HG02610 (cell line): ENCODE measurements around the gene ASIC1.

Experiments
- ATAC-seq: cut with Tn5 transposase; IDR thresholded peaks from one replicate; pipeline ENCODE4 v1.9.1; 2021; ENCODE audit warnings: mild to moderate bottlenecking, moderate library complexity; ENCODE audit not compliant: unreplicated experiment

The ASIC1 gene

DNA sequence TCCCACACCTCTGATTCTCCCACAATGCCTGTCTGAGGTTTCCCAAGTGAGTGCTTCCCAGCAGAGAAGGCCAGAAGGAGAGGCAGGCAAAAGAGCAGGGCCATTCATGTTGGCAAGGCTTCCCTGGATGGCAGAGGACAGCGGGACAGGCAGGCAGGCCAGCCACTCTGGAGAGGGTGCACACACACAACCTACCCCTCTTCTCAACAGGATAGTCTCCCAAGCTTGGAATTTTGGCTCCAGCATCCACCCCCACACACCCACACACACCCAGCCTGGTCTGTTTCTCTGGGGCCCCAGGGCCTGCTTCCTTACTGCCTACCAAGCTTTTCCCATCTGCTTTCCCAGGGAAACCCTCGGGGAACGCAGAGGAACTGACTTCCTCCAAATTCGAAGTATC, 16.7 kb upstream of the ASIC1 start:
- ATAC-seq = no peak

DNA sequence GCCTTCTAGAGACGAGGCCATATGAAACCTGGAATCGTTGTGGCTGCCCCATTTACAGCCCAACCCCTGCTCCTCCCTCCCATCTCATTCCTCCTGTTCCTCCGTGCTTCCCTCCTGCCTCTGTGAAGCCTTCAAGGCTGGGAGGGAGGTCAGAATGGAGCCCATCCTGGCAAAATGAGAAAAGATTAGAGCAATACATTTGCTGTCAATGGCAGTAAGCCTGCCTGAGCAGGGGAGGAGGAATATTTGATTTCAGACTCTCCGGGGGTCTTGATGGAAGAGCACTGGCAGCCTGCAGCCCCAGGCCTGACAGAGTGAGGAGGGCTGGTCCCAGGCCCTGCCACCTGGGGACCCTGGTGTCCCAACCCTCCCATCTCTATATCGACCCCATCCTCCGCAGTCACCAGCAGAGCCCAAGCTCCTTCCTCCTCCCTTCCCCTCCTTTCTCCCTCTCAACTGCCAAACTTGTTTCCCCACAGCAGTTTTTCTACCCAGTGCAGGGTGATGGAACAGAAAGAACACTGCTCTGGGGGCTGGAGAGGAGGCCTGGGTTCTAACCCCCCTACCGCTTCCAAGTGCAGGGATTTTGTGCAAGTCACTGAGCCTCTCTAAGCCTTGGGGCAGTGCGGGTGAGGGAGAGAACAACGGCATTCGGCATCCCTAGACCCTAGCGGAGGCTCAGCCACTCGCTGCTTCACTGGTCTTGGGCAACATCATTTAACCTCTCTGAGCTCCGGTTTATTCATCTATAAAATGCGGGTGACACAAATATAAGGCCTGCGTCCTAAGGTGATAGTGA, 16.1 kb upstream of the ASIC1 start:
- no peak for ATAC-seq

DNA sequence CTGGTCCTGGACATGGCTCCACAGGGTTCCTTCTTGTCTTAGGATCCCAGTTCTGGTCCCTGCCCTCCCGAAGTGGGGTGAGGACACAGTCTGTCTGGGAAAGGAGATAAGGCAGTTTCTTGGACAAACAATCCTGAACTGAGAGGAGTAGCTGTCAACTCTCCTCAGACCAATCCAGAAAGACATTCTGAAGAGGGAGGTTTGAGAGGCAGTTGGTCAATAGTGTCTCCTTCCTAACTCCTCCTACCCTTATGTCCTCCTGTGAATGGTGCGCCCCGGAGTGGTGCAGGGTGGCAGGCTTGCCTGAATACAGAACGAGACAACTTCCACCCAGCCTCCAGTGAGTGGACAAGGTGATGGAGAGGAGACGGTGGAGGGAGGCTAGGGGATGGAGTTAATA, 15.4 kb upstream of the ASIC1 start:
- no peak for ATAC-seq

DNA sequence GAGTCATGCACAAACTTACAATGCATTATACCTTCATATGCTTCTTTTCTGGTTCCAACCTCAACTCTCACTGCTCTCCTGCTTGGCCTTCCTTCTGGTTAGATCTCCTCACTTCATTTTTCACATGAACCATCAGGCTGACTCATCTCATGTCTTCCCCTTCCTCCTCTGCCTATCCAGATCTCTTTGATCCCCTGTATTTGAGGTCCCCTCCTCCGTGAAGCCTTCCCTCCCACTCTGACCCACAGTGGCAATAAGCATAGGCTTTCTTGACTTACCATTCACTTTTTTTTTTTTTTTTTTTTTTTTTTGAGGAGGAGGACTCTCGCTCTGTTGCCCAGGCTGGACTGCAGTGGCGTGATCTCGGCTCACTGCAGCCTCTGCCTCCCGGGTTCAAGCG, 14.7 kb upstream of the ASIC1 start:
- no peak for ATAC-seq

DNA sequence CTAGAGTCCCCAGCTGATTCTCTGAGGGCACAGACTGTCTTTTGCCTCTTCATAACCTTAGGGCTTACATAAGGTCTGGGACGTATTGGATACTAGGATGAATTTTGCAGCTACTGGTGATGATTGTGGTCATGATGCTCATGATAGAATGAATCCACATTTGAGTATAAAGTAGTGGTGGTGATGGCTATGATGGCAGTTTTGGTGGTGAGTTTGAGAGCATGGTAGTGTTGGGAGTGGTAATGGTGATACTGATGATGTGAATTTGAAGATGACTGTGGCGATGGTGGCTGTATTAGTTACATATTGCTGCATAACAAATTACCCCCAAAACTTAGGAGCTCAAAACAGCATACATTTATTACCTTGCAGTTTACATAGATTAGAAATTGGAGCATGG, 14.1 kb upstream of the ASIC1 start:
- ATAC-seq = no peak

DNA sequence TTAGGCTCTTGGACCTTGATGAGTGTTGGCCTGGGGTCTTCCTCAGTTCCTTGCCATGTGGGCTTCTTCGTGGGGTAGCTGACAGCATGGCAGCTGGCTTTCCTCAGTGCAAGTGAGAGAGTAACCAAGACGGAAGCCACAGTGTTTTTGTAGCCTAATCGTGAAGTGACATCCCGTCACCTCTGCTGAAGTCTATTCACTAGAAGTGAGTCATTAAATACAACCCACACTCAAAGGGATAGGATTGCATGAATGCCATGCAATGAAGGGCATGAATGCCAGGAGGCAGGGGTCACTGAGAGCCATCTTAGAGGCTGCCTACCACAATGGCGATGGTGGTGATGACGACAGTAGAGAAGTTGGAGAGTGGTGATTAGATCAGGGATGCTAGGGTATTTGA, 13.5 kb upstream of the ASIC1 start:
- ATAC-seq = no peak

DNA sequence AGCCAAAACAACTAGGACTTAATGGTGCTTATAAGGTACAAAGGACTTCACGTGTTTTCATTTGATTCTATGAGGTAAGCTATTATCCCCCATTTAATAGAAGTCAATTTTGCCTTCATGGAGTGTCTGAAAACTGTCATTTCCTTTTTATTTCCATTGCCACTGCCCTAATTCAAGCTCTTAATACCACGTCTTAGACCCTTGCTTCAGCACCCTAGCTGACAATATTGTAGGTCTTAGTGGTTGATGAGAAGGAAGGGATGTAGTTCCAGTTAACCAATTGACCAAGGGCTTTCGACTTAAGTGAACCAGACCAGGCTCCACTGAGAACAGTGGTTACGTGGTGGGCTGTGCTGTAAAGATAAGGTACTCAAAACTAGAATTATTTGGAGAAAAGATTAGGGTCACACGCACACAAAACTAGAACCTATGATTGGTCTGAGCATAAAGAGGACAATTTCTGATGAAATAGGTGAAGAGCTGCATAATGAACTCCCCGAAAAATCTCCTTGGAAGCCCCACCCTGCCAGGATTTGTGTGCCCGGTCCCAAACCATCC, 9.6 kb upstream of the ASIC1 start:
- ATAC-seq = no peak

DNA sequence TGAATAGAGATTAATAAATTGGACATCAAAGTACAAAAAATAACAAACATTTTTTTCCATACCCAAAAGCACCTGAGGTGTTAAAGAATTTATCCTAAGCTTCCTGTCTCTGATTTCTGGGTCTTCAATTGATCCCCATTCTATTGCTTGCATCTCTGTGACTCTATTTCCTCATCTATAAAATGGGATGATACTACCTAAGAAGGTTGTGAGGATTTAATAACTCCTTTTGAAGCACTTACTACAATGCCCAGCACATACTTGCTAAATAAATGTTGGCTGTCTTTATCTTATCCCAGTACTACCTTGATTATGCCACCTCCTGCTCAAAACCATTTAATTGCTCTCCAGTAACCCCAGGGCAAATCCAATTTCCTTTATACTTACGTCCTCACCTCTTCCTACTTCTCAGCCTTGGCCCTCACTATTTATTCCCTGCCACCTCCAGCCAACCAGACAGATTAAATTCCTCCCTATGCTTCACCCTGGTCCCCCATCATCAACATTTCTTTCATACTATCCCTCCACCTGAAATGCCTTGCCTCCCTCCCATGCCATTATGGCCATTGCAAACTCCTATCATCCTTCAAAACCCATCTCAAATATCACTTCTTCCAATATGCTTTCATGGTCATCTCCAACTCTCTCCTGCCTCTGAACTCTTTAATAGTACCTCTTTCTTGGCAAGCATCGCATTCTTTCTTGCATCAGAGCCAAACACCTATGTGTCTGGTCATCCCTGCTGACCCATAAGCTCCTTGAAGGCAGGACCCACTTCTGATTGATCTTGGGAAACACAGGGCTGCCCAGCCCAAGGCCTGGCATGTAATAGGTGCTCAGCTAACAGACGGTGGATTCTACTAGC, 7.9 kb upstream of the ASIC1 start:
- ATAC-seq = no peak

DNA sequence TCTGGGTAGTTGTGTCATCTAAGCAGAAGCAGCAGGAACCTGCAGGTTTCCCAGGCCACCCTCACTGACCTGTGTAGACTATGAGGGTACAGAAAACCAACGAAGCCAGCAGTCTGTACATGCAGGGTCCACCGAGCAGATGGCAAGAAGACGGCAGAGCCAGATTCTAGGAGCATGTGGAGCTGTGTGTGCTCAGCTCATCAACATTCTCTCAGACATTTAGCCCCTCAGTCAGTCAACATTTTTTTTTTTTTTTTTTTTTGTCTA, 7.3 kb upstream of the ASIC1 start:
- no peak for ATAC-seq

DNA sequence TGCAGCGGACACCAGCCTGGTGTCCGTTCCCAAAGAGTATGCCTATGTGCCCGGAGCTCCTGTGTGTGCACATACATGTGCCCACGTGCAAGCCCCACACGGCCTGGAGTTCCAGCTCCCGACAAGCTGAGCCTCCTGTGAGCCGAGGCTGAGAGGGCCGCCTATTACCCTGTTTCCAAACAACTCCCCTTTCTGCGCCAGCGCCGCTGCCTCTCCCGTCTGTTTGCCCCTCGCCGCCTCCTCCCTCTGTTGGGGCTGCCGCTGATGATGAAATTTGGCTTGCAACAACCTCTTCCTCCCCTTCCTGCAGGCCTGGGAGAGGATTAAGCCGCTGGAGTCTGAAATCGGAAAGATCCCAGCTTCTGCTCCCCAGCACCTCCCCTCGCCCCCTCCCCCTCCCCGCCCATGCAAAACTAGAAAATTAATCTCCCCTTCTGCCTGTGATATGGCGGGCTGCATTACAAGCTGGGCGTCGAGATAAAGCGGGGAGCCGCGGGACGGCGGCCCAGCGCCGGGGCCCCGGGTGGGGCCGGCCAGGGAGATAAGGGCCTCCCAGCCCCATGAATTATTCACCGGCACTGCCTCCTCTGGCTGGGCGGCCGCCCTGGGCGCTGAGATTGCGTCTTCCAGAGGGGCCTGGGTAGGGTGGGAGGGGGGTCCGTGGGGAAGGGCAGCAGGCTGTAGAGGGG, 6.8 kb upstream of the ASIC1 start:
- ATAC-seq = no peak

DNA sequence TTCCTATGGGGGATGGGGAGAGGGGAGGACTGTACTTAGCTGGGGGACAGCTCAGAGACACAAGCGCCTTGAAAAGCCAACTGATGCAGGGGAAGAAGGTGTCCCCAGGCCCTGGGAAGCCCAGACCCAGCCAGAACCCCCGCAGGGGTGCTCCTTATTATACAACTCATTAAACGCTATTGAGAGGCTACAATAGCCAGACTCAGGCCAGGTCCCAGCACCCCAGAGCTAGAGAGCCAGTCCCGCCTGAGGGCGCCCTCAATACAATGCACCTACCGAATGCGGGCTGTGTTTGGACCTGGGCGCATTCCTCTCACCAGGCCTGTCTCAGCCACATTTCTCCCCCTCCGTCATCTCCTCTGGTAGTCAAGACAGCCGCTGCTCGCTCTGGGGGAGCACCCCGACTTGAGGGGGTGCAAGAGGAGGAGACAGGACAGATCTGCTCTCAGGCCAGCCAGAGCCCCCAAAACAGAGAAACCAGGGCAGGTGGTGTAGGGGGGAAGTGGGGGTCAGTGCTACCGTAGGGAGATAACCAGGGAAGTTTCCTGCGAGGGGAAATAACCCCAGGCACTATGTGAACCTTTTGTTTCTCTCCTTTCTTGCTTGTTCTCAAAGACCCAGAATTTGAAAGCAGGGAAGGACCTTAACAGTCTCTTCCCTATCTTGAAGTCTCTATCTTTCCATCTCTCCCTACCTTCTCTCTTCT, 6.1 kb upstream of the ASIC1 start:
- ATAC-seq = no peak

DNA sequence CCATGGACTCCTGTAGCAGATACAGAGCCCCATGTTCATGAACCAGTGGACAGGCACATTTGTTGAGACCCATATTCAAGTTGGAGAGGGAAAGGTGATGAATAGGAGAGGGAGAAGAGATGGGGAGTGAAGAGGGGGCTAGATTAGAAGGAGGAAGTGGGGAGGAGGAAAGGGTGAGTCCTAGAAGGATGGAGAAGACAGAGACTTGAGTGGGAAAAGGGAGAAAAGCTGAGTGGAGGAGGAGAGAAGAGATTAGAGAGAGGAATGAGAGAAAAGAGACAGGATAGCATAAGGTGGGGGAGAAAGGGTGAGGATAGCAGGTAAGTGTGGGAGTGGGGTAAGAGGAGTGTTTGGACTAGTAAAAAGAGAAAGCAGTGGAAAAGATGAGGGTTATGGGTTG, 4.9 kb upstream of the ASIC1 start:
- no peak for ATAC-seq

DNA sequence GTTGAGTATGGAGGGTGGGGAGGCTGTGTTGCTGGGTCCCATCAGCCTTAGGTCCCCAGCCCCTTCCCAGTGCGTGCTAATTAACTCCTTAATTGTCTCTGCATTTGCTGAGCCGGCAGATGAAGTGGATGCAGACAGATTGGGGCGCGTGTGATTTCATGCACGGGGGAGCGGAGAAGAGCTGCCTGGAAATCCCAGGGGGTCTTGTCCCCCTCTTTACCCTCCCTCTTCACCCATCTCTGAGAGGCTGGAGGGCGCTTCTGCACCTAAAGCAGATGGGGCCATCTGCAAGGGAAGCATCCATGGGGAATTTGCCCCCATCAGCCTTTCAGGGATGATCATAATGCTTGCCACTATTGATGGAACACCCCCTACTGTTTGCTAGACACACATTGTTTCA, 4.4 kb upstream of the ASIC1 start:
- no peak for ATAC-seq

DNA sequence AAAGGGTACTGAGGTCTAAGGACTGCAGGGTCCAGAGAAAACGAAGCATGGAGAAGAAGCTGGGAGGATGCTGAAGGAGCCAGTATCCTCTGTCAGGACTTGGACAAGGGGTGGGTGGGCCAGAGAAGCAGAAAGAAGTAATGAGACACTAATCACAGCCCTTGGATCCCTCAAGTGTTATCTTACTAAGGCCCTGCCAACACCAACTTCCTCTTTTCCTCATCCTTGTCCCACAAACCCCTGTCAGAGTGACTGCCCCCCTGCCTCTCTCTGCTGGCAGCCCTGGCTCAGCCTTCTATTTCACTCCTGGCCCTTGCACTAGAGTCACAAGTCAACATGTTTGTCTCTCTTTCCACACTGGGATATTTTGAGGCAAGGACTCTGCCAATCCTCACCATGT, 3.8 kb upstream of the ASIC1 start:
- no peak for ATAC-seq

DNA sequence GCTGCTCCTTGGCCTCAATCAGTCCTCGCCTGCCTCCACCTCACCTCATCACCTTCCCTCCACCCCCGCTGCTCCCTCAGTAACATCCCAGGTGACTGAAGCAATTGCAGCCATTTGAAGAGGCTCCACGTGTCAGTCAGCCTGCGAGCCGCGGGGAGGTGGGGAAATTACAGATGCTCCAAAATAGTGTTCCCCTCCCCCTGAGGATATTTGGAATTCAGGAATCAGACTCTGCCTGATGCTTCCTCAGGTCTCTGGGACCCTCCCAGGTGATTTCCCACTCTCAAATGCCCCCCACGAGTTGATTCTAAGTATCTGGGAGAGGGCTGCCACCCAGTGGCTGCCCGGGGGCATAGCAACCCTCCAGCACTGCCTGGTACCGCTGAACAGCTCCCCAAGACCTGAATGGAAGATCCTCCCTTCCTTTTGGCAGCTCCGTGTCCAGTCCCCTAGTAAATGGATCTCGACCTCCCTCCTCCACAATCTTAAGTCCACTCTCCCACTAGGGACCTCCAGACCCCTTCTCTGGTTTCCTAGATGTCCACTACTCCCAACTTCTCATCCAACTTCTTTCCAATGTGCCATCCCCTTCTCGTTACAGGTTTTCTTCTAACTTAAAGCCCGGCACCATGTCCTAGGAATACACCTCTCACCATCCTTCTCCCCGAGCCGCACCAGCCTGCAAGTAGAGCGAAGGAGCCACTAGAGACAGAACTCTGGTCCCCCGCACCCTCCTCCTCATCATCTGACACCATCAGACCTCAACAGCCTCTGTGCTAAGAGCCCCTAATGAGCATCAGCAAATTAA, 1.4 kb upstream of the ASIC1 start:
- ATAC-seq = peak; percentile 41

DNA sequence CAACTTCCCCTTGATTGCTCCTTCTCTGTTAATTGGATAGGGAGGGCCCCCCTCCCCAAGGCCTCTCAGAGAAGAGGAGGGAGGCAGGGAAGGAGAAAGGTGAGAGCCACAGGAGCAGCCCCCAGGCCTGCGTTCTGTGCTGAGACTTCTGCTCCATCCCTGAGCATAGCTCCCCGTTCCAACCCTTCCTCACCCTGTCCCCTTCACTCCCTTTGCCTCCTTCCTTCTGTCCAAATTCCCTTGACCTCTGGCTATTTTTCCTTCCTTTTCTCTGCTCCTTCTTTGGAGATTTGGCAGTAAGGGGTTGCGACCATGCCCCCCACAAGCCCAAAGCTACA, 788 bp upstream of the ASIC1 start:
- no peak for ATAC-seq

DNA sequence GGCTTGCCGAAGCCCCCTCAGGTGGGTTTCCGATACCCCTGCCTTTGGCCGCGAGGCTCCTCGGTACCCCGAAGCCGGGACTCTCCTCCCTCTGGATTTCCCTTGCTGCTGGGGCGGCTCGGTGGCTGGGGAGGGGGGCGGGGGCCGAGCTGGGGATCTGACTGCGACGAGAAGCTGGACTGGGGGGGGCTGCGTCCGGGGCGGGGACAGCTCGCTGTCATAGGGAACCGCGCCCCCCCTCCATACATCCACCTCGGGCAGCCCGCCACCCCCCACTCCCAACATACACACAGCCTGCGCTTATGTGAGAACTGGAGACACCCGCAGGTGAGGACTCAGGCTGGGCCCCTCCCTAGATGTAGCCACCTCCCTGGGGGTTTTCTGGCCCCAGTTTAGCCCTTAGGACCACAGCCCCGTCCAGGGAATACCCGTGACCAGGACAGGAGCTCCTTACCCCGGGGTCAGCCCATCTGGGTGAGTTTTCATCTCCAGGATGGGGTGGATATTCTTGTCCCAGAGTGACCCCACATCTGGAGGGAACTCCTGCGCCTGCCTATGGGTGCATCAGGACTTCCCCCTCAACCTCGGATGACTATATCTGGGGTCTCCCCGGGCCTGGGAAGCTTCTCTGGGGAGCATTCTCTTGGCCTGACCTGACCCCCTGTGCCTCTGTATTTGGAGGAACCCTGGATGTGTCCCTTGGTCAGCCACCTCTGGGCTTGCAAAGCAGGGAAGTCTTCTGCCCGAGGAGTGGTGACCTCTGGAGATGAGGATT, 687 bp downstream of the ASIC1 start:
- no peak for ATAC-seq

DNA sequence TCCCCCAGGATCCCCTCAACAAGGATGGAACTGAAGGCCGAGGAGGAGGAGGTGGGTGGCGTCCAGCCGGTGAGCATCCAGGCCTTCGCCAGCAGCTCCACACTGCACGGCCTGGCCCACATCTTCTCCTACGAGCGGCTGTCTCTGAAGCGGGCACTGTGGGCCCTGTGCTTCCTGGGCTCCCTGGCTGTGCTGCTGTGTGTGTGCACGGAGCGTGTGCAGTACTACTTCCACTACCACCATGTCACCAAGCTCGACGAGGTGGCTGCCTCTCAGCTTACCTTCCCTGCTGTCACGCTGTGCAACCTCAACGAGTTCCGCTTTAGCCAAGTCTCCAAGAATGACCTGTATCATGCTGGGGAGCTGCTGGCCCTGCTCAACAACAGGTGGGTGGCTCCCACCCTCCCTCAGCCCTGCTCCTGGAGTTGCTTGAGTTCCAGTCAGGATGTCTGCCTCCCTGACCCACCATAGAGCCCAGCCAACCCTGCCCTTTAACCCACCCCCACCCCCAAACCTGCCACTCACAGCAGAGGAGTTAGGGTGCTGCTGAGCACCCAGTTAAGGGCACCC, 1.4 kb downstream of the ASIC1 start:
- no peak for ATAC-seq

DNA sequence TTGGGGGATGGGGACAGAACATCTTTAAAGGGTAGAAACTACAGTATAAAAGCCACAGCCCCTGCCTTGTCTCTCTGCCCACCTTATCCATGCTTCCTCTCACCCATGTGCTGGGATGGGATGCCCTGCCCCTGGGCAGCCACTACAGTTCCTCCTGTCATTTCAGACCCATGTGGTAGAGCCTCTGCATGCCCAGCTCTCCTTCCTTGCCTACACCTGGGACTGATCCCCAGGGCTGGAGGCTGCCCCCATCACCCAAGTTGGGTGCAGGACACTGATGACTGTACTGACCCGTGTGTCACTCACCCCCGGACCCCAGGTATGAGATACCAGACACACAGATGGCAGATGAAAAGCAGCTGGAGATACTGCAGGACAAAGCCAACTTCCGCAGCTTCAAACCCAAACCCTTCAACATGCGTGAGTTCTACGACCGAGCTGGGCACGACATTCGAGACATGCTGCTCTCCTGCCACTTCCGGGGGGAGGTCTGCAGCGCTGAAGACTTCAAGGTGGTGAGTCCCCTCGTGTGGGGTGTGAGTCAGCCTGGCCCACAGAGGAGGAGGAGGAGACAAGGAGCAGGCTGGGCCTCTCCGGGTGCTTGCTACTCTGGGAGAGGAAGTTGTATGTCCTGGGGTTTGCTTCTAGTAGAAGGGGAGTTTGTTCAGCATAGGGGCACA, 2.2 kb downstream of the ASIC1 start:
- no peak for ATAC-seq
